A549 (cell line): Measurements from ENCODE around the gene TRPC6. TPM values are rescaled to one million over a fixed set of nuclear protein-coding genes. Genes with fewer than 3 reads are reported as not detected.
A peak's percentile ranks its signal among the peaks of the same experiment; 100 is the strongest.

ENCODE experiments used
- ATAC-seq, 2 experiments: fragments of 200-7000 bp in 1 of 2; fragments of >200 bp in 1 of 2; cut with Nextera tagmentation in 1 of 2; cut with Tn5 transposase in 1 of 2; 3 replicates each; pipeline versions ENCODE4 v1.8.0 to v1.9.1; 2018 to 2020; ENCODE audit warnings: mild to moderate bottlenecking in 1 of 2, moderate library complexity in 1 of 2
- CTCF ChIA-PET: fragments of 300-600 bp; sonication (Branson Sonifier 250); formaldehyde crosslinking; extraction: SDS; loops from one replicate; lab custom pipeline; 2021; ENCODE audit warnings: antibody characterized with exemption, inconsistent platforms; lab: Yijun Ruan, JAX
- POLR2A ChIA-PET: fragments of 350-600 bp; formaldehyde crosslinking; extraction: SDS; loops from one replicate; lab custom pipeline; 2021; ENCODE audit warnings: antibody characterized with exemption, inconsistent platforms; lab: Yijun Ruan, JAX
- DNase-seq, 2 experiments: peaks; one replicate each; pipeline versions ENCODE4 v3.0.0 to v3.0.0-alpha.2; 2011 to 2016; ENCODE audit warnings: low read depth in 1 of 2, low spot score in 1 of 2
- FAIRE-seq: peaks from 2 replicates; lab custom pipeline; 2011; peaks lifted over from hg19 to GRCh38; lab: Jason Lieb, UNC
- H3K27ac ChIP-seq, 2 experiments: fragments of >200 bp; sonication (Bioruptor Twin); formaldehyde crosslinking; 3 replicates each; pipeline ENCODE4 v1.5.1; 2016 to 2017
- H3K4me1 ChIP-seq: fragments of >200 bp; sonication (Bioruptor Twin); formaldehyde crosslinking; 3 replicates; pipeline ENCODE4 v1.6.1; 2016
- H3K4me2 ChIP-seq: fragments of >200 bp; sonication (Bioruptor Twin); formaldehyde crosslinking; 3 replicates; pipeline ENCODE4 v1.6.1; 2016
- H3K4me3 ChIP-seq: fragments of >200 bp; sonication (Bioruptor Twin); formaldehyde crosslinking; 3 replicates; pipeline ENCODE4 v1.5.1; 2016
- H3K9me3 ChIP-seq: fragments of >200 bp; sonication (Bioruptor Twin); formaldehyde crosslinking; 3 replicates; pipeline ENCODE4 v1.6.1; 2016
- ATOH8 ChIP-seq: fragments of 250-450 bp; sonication (Bioruptor Pico); IDR thresholded peaks from 2 replicates; pipeline ENCODE4 v1.5.0; 2020; ENCODE audit warnings: low read depth, mild to moderate bottlenecking, moderate library complexity
- CBX2 ChIP-seq: fragments of 200-600 bp; sonication (generic); IDR thresholded peaks from 2 replicates; pipeline ENCODE4 v1.6.1; 2016; ENCODE audit warnings: low read depth, mild to moderate bottlenecking, borderline replicate concordance
- CBX8 ChIP-seq: fragments of 200-600 bp; sonication (generic); IDR thresholded peaks from 2 replicates; pipeline ENCODE4 v1.6.1; 2016
- CHD4 ChIP-seq: fragments of 200-600 bp; sonication (generic); IDR thresholded peaks from 2 replicates; pipeline ENCODE4 v1.6.1; 2016; ENCODE audit warnings: antibody characterized with exemption, mild to moderate bottlenecking, borderline replicate concordance
- E2F6 ChIP-seq: IDR thresholded peaks from 2 replicates; pipeline ENCODE4 v1.6.1; 2012; ENCODE audit warnings: low read depth, borderline replicate concordance
- EHMT2 ChIP-seq: fragments of 200-600 bp; sonication (generic); IDR thresholded peaks from 2 replicates; pipeline ENCODE4 v1.6.1; 2016; ENCODE audit warnings: antibody characterized with exemption, low read depth, mild to moderate bottlenecking, moderate library complexity
- ESRRA ChIP-seq: fragments of 150-350 bp; IDR thresholded peaks from 2 replicates; pipeline ENCODE4 v1.6.1; 2014; ENCODE audit warnings: mild to moderate bottlenecking, low read length, borderline replicate concordance
- GATA3 ChIP-seq: IDR thresholded peaks from 2 replicates; pipeline ENCODE4 v1.6.1; 2012; ENCODE audit warnings: borderline replicate concordance
- HDAC2 ChIP-seq: fragments of 200-600 bp; sonication (generic); IDR thresholded peaks from 2 replicates; pipeline ENCODE4 v1.6.1; 2016
- HEYL ChIP-seq: fragments of 250-450 bp; sonication (Bioruptor Pico); IDR thresholded peaks from 2 replicates; pipeline ENCODE4 v1.8.0; 2021; ENCODE audit warnings: mild to moderate bottlenecking, moderate library complexity
- HOXB13 ChIP-seq: fragments of 250-450 bp; sonication (Bioruptor Pico); IDR thresholded peaks from 2 replicates; pipeline ENCODE4 v1.5.0; 2020; ENCODE audit warnings: low read depth, mild to moderate bottlenecking, moderate library complexity
- JUN ChIP-seq, 2 experiments: fragments of >200 bp; sonication (Bioruptor Twin); formaldehyde crosslinking; IDR thresholded peaks; 2 replicates in 1 of 2; 3 replicates in 1 of 2; pipeline ENCODE4 v1.6.1; 2016 to 2017
- KDM1A ChIP-seq: fragments of 200-600 bp; sonication (generic); IDR thresholded peaks from 2 replicates; pipeline ENCODE4 v1.6.1; 2016; ENCODE audit warnings: low read depth, mild to moderate bottlenecking
- KDM5A ChIP-seq: fragments of 200-600 bp; sonication (generic); IDR thresholded peaks from 2 replicates; pipeline ENCODE4 v1.6.1; 2016; ENCODE audit warnings: antibody characterized with exemption, mild to moderate bottlenecking
- PHF8 ChIP-seq: fragments of 200-600 bp; sonication (generic); IDR thresholded peaks from 2 replicates; pipeline ENCODE4 v1.6.1; 2016; ENCODE audit warnings: low read depth, mild to moderate bottlenecking, antibody characterized with exemption, moderate library complexity, borderline replicate concordance
- RAD21 ChIP-seq, 2 experiments: fragments of >200 bp in 1 of 2; sonication (Bioruptor Twin) in 1 of 2; formaldehyde crosslinking in 1 of 2; IDR thresholded peaks in 1 of 2; conservative IDR thresholded peaks in 1 of 2; 2 replicates in 1 of 2; 3 replicates in 1 of 2; pipeline ENCODE4 v1.6.1; 2012 to 2018; ENCODE audit warnings: inconsistent platforms in 1 of 2
- RARB ChIP-seq: fragments of 250-450 bp; sonication (Bioruptor Pico); IDR thresholded peaks from 2 replicates; pipeline ENCODE4 v1.8.0; 2021; ENCODE audit warnings: mild to moderate bottlenecking, moderate library complexity
- RCOR1 ChIP-seq: fragments of 150-350 bp; IDR thresholded peaks from 2 replicates; pipeline ENCODE4 v1.6.1; 2014; ENCODE audit warnings: antibody characterized with exemption, low read length, low read depth
- RFX5 ChIP-seq: fragments of 450-650 bp; IDR thresholded peaks from 2 replicates; pipeline ENCODE4 v1.7.1; 2014; ENCODE audit warnings: antibody characterized with exemption, mild to moderate bottlenecking, moderate library complexity
- SREBF2 ChIP-seq: fragments of 450-650 bp; IDR thresholded peaks from 2 replicates; pipeline ENCODE4 v1.6.1; 2014; ENCODE audit warnings: mild to moderate bottlenecking, moderate library complexity
- TFCP2L1 ChIP-seq: fragments of 250-450 bp; sonication (Bioruptor Pico); IDR thresholded peaks from 2 replicates; pipeline ENCODE4 v1.5.0; 2021; ENCODE audit warnings: mild to moderate bottlenecking
- WGBS: methylation state at CpG from one replicate; pipeline ENCODE4 v1.1.6; 2017; ENCODE audit errors: missing lambda C conversion rate; 5-methylcytosine and 5-hydroxymethylcytosine counted together
- polyA plus RNA-seq, 4 experiments: library from polyadenylated mRNA; depleted of rRNA in 3 of 4; stranded (reverse); fragments of >200 nt; fragmentation: RNase III in 1 of 4; extraction: RNeasy Plus Mini Kit Qiagen cat#74134 plus additional on column Dnase treatment in 1 of 4; gene quantifications; 2 replicates in 3 of 4; 3 replicates in 1 of 4; pipeline ENCODE4 v1.2.3, GENCODE V29; 2011 to 2017
- TF ChIP-seq, protein P1 (sequence below): fragments of 150-350 bp; IDR thresholded peaks from 2 replicates; pipeline ENCODE4 v1.6.1; 2014; ENCODE audit warnings: low read depth, mild to moderate bottlenecking, low read length

TRPC6 gene
- polyA plus RNA-seq, 2 of the 4 experiments (the other 2 are of a cell fraction): 0.70 to 1.0 TPM

DNA sequence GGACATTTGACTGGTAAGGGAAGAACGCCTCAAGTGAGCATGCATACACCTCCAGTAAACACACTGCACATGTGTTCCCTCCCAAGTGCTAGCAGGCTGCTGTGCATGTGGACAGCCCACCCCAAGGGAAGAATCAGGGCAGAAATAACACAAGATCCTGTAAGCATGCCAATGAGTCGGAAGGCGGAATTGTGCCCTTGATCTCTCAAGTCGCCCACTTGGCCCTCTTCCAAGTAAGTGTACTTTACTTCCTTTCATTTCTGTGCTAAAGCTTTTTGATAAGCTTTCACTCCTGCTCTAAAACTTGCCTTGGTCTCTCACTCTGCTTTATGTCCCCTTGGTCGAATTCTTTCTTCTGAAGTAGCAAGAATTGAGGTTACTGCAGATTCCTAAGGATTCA lies 139.6 kb downstream of the TRPC6 start:
- H3K4me3 ChIP-seq: no peak overlapping the region
- peaks cover 34% of the 10 kb centered on the region for H3K4me1 ChIP-seq
- no peak for ATAC-seq
- WGBS: 54% methylated on average over 5 of the region's 5 CpGs
- DNase-seq: no peak
- 0 out of 3 replicates have a peak overlapping the region, but pooled peaks have one; percentile 14 for H3K4me2 ChIP-seq
- no peaks in the 10 kb centered on the region for H3K9me3 ChIP-seq
- no peak overlapping the region for H3K27ac ChIP-seq
- CTCF ChIA-PET: interaction anchor here (2.5 kb wide), 1 partner anchor 13 kb away, joined by 5 read pairs; no protein-coding TSS in a partner anchor
- FAIRE-seq: no peak
- TF ChIP-seq RARB: no peak
- TF ChIP-seq TFCP2L1 (CRISPR knock-in tag): no peak
- no peak for TF ChIP-seq ATOH8
- TF ChIP-seq CHD4: no peak
- TF ChIP-seq HEYL (CRISPR knock-in tag): no peak
- no peak for TF ChIP-seq SREBF2
- TF ChIP-seq KDM5A: no peak
- POLR2A ChIA-PET: no interaction called here

- no peak for DNase-seq
- Histone ChIP-seq H3K4me3 (no peak overlapping the region), H3K9me3 (no peaks in the 10 kb centered on the region), H3K4me1 (peaks cover 34% of the 10 kb centered on the region), H3K4me2 (no peak overlapping the region), H3K27ac (no peak overlapping the region)
- WGBS: 82% methylated on average over 8 of the region's 8 CpGs
- no peak for FAIRE-seq
- ChIA-PET POLR2A (no interaction called here), CTCF (interaction anchor here (2.5 kb wide), 1 partner anchor 14 kb away, joined by 10 read pairs; no protein-coding TSS in a partner anchor)
- no peak for TF ChIP-seq RFX5
- no peak for TF ChIP-seq SREBF2
- TF ChIP-seq GATA3: no peak
- no peak for TF ChIP-seq ATOH8
- TF ChIP-seq TFCP2L1 (CRISPR knock-in tag): no peak
- no peak for TF ChIP-seq RCOR1
- TF ChIP-seq ESRRA: no peak
- no peak for TF ChIP-seq JUN (IDR thresholded peaks at IDR 0.05)
- TF ChIP-seq CBX2: no peak
- TF ChIP-seq, protein P1, sequence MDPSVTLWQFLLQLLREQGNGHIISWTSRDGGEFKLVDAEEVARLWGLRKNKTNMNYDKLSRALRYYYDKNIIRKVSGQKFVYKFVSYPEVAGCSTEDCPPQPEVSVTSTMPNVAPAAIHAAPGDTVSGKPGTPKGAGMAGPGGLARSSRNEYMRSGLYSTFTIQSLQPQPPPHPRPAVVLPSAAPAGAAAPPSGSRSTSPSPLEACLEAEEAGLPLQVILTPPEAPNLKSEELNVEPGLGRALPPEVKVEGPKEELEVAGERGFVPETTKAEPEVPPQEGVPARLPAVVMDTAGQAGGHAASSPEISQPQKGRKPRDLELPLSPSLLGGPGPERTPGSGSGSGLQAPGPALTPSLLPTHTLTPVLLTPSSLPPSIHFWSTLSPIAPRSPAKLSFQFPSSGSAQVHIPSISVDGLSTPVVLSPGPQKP: no peak
- TF ChIP-seq E2F6: no peak
- no peak for TF ChIP-seq CBX8
- TF ChIP-seq EHMT2: no peak
- no peak for TF ChIP-seq CHD4
- TF ChIP-seq KDM1A: no peak
- TF ChIP-seq PHF8: no peak
- no peak for TF ChIP-seq RARB
- no peak for TF ChIP-seq RAD21 (conservative IDR thresholded peaks at IDR 0.05 in 1 of 2, IDR thresholded peaks at IDR 0.05 in 1 of 2)
- no peak for TF ChIP-seq HOXB13 (CRISPR knock-in tag)
- no peak for TF ChIP-seq HDAC2
- ATAC-seq: no peak
Observed at GRCh38 chr11:101442936-101443521, 140.8 kb downstream of the TRPC6 start.
